ENCODE data around the gene TARS3. TPM values are rescaled to one million over a fixed set of nuclear protein-coding genes. Genes with fewer than 3 reads are reported as not detected.
"Not testable (repeated sequence)": the region's sequence is repeated elsewhere in the genome, so short reads cannot be mapped to it uniquely, and the experiment has no call there.

The TARS3 gene
- total and polyA plus RNA-seq, 8 donors: 3.4 to 53.1 (median 15.6) TPM

DNA sequence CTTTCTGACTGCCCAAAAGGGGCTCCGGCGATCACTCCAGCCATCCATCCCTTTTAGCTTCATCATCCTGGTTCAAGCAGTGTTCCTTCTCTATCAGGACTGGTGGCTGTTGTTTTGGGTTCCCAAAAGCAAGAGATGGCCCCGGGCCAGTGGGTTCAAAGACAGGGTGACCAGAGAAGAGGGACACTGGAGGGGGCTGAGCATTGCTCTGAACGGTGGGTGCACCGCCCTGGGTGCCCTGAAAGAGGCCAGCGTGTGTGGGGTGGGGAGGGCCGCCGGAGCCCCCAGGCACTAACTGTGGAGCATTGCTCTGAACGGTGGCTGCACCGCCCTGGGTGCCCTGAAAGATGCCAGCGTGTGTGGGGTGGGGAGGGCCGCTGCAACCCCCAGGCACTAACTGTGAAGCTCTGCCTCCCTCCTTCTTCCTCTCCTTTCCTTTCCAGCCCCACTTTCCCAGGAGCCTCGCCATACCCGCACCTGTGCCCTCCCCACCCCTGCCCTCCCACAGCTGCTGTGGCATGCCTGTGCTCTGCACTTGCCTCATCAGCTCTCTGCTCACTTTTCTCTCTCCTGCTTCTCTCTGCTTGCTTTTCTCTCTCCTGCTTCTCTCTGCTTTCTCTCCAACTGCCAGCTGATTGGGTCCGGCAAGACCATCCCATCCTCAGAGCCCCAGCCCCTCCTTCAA lies 41.6 kb upstream of the TARS3 start:
- H3K27me3 ChIP-seq: no peaks in the 10 kb centered on the region
- H3K4me1 ChIP-seq: no peaks in the 10 kb centered on the region
- no peak for DNase-seq
- no peak overlapping the region for H3K4me3 ChIP-seq
- TF ChIP-seq EP300 (IDR thresholded peaks at IDR 0.05) (no peak), CTCF (IDR thresholded peaks at IDR 0.05) (no peak), POLR2A (IDR thresholded peaks at IDR 0.05) (no peak), POLR2AphosphoS5 (IDR thresholded peaks at IDR 0.05) (no peak)
- no peaks in the 10 kb centered on the region for H3K36me3 ChIP-seq
- no peak overlapping the region for H3K27ac ChIP-seq
- 85 to 91% (median 91%) methylated on average over 15 of the region's 15 CpGs for WGBS, 5 donors
- H3K9me3 ChIP-seq: no peaks in the 10 kb centered on the region
- intact Hi-C loops (cut with DNase I; ENCODE audit: low total_unique reads): no loop called here

DNA sequence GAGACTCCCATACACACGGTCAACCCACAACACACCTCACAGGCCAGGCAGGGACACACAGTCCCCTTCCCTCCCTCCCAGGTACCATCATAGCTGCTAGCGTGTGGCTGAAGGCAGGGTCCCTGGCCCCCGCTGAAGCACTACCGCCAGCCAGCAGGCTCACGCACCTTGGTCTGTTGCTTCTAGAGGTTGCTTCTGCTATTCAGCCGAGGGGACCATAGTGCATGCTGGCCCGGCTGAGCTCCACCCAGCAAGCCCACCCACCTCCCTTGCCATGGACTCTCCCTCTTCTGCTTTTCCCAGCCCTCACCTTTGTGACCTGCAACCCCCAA lies 41.0 kb upstream of the TARS3 start:
- WGBS, 5 donors: 85 to 89% (median 88%) methylated on average over 7 of the region's 7 CpGs
- H3K4me1 ChIP-seq; H3K9me3 ChIP-seq; intact Hi-C loops (cut with DNase I; ENCODE audit: low total_unique reads); H3K4me3 ChIP-seq; H3K27ac ChIP-seq; H3K27me3 ChIP-seq; H3K36me3 ChIP-seq; DNase-seq: not testable (repeated sequence)

GRCh38 chr15:101764669-101765339 lies 40.5 kb upstream of the TARS3 start:
- H3K36me3 ChIP-seq; DNase-seq; H3K27me3 ChIP-seq; H3K27ac ChIP-seq; H3K9me3 ChIP-seq; intact Hi-C loops (cut with DNase I; ENCODE audit: low total_unique reads); H3K4me1 ChIP-seq; H3K4me3 ChIP-seq: not testable (repeated sequence)
- 85 to 93% (median 89%) methylated on average over 13 to 22 of the region's 23 CpGs for WGBS, 5 donors

DNA sequence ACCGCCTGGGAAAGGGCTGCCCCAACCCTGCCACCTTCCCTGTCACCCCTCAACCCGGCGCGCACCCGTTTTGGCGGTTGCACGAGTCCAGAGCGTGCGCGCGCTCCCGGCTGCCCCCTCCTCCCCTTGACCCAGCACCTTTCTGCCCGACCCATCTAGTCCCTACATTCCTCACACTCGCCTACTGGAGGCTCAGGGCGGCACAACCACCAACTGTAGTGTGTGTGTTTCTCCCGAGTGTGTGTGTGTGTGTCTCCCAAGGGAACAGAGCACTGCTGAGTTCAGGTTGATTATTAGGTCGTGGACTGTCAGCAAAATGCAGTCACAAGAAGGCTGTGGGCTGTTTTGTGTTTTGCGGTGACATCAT lies 22.4 kb upstream of the TARS3 start:
- H3K27ac ChIP-seq; H3K9me3 ChIP-seq; H3K36me3 ChIP-seq; DNase-seq; H3K4me1 ChIP-seq; H3K27me3 ChIP-seq; intact Hi-C loops (cut with DNase I; ENCODE audit: low total_unique reads): not testable (repeated sequence)
- H3K4me3 ChIP-seq: peak overlapping the region in 1 of 4 donors; percentile 46
- no CpG with 5 or more reads among the region's 18 CpGs for WGBS, 5 donors

DNA sequence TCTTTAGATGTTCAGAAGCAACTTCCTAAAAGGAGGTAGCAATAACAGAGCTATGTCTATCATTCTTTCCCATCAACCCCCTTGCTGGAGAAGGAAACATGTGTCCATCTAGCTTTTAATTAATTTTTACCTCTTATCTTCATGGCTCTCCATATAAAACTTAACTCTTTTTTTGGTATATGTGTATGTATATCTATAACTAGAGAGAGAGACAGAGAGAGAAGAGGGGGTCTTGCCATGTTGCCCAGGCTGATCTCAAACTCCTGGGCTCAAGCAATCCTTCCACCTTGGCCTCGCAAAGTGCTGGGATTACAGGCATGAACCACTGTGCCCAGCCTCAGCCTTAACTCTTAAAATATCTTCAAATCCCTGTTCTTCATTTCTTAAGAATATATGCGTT lies 10.6 kb upstream of the TARS3 start:
- 92 to 100% (median 98%) methylated on average over 2 of the region's 2 CpGs for WGBS, 5 donors
- intact Hi-C loops (cut with DNase I; ENCODE audit: low total_unique reads); H3K9me3 ChIP-seq; H3K27ac ChIP-seq; H3K36me3 ChIP-seq; H3K27me3 ChIP-seq; DNase-seq; H3K4me1 ChIP-seq; H3K4me3 ChIP-seq: not testable (repeated sequence)

- Histone ChIP-seq H3K4me1 (no peaks in the 10 kb centered on the region), H3K4me3 (no peak overlapping the region), H3K27ac (no peak overlapping the region), H3K36me3 (no peaks in the 10 kb centered on the region), H3K9me3 (no peaks in the 10 kb centered on the region), H3K27me3 (no peaks in the 10 kb centered on the region)
- WGBS, 5 donors: 81 to 90% (median 87%) methylated on average over 2 of the region's 2 CpGs
- intact Hi-C loops (cut with DNase I; ENCODE audit: low total_unique reads): no loop called here
- no peak for DNase-seq
- no peak for TF ChIP-seq POLR2A (IDR thresholded peaks at IDR 0.05)
- TF ChIP-seq CTCF (IDR thresholded peaks at IDR 0.05): no peak
- TF ChIP-seq POLR2AphosphoS5 (IDR thresholded peaks at IDR 0.05): no peak
- TF ChIP-seq EP300 (IDR thresholded peaks at IDR 0.05): no peak
Measured at GRCh38 chr15:101733545-101733944, 9.3 kb upstream of the TARS3 start.

All from stomach (tissue), 9 donors.